HCT116 (cell line): ENCODE results near the gene JADE1. TPM values are rescaled to one million over a fixed set of nuclear protein-coding genes. Genes with fewer than 3 reads are reported as not detected.

ENCODE experiments used
- ATAC-seq: fragments of 200-7000 bp; cut with Tn5 transposase; 2 replicates; pipeline ENCODE4 v1.9.1; 2020; ENCODE audit warnings: mild to moderate bottlenecking, moderate library complexity
- BruUV-seq: library from RNA; stranded (reverse); fragments of 400-500 nt; replicated peaks from 2 replicates; lab custom pipeline; 2021; lab: Mats Ljungman, UMichigan
- CTCF ChIA-PET: fragments of 300-600 bp; sonication (Branson Sonifier 250); formaldehyde crosslinking; loops from one replicate; lab custom pipeline; 2021; ENCODE audit warnings: antibody characterized with exemption; lab: Charles Lee
- POLR2A ChIA-PET: fragments of 300-600, 350-600 bp; sonication (Branson Sonifier 250); formaldehyde crosslinking; loops from one replicate; lab custom pipeline; 2021; ENCODE audit warnings: antibody characterized with exemption; lab: Charles Lee
- RAD21 ChIA-PET, 2 experiments: fragments of 300-600 bp; sonication (Branson Sonifier 250); formaldehyde crosslinking; loops; one replicate each; lab custom pipeline; 2023; ENCODE audit warnings: low total read pairs in 2 of 2; ENCODE audit not compliant: uncharacterized antibody in 2 of 2, unreplicated experiment in 2 of 2, low non-redundant PET in 1 of 2; lab: Charles Lee
- DNase-seq: peaks from one replicate; pipeline ENCODE4 v3.0.0-alpha.2; 2010; ENCODE audit warnings: low read depth, low spot score
- H2AFZ ChIP-seq: fragments of 200-600 bp; shearing (Covaris generic), sonication (generic); 2 replicates; pipeline ENCODE4 v1.6.1; 2017; ENCODE audit warnings: low read depth, mixed run types, mixed read lengths, antibody characterized with exemption, low read length; ENCODE audit not compliant: poor library complexity, severe bottlenecking
- H3K27ac ChIP-seq: 2 replicates; pipeline ENCODE4 v1.5.1; 2012; ENCODE audit warnings: low read depth, low read length
- H3K27me3 ChIP-seq: fragments of 200-600 bp; sonication (generic); 2 replicates; pipeline ENCODE4 v1.6.1; 2016; ENCODE audit warnings: mixed run types, low read length, mixed read lengths; ENCODE audit not compliant: insufficient read depth
- H3K36me3 ChIP-seq, 2 experiments: fragments of 200-500 bp in 1 of 2; fragments of 200-600 bp in 1 of 2; sonication (Bioruptor generic) in 1 of 2; sonication (generic) in 1 of 2; 2 replicates each; pipeline versions ENCODE4 v1.5.1 to v1.6.1; 2014 to 2016; ENCODE audit warnings: low read length in 2 of 2, inconsistent platforms in 1 of 2, mixed read lengths in 1 of 2, mixed run types in 1 of 2; ENCODE audit not compliant: insufficient read depth in 2 of 2, control insufficient read depth in 1 of 2
- H3K4me1 ChIP-seq, 2 experiments: fragments of 200-600 bp in 1 of 2; sonication (generic) in 1 of 2; 2 replicates each; pipeline versions ENCODE4 v1.5.1 to v1.6.1; 2012 to 2017; ENCODE audit warnings: low read length in 2 of 2, inconsistent platforms in 1 of 2, mild to moderate bottlenecking in 1 of 2, mixed read lengths in 1 of 2, mixed run types in 1 of 2, moderate library complexity in 1 of 2; ENCODE audit not compliant: insufficient read depth in 2 of 2, control insufficient read depth in 1 of 2
- H3K4me2 ChIP-seq: fragments of 200-600 bp; sonication (generic); 2 replicates; pipeline ENCODE4 v1.6.1; 2017; ENCODE audit warnings: mixed run types, low read length, mixed read lengths
- H3K4me3 ChIP-seq, 2 experiments: fragments of 200-600 bp in 1 of 2; sonication (generic) in 1 of 2; replicated peaks in 1 of 2; 2 replicates each; pipeline ENCODE4 v1.5.1; 2011 to 2016; ENCODE audit warnings: low read length in 2 of 2, control low read depth in 1 of 2, low read depth in 1 of 2, mild to moderate bottlenecking in 1 of 2, mixed read lengths in 1 of 2, mixed run types in 1 of 2
- H3K79me2 ChIP-seq: fragments of 200-600 bp; sonication (generic); 2 replicates; pipeline ENCODE4 v1.6.1; 2017; ENCODE audit warnings: mild to moderate bottlenecking, mixed run types, low read length, moderate library complexity, mixed read lengths; ENCODE audit not compliant: insufficient read depth
- H3K9ac ChIP-seq: fragments of 200-600 bp; sonication (generic); 2 replicates; pipeline ENCODE4 v1.6.1; 2016; ENCODE audit warnings: low read length, mixed read lengths
- H3K9me2 ChIP-seq: fragments of 200-600 bp; sonication (generic), shearing (Covaris generic); 2 replicates; pipeline ENCODE4 v1.6.1; 2017; ENCODE audit warnings: mixed run types, mild to moderate bottlenecking, moderate library complexity; ENCODE audit not compliant: insufficient read depth
- H3K9me3 ChIP-seq, 2 experiments: fragments of 200-500 bp in 1 of 2; fragments of 200-600 bp in 1 of 2; sonication (Bioruptor generic) in 1 of 2; sonication (generic) in 1 of 2; 2 replicates each; pipeline ENCODE4 v1.6.1; 2014 to 2017; ENCODE audit warnings: low read length in 2 of 2, mixed read lengths in 2 of 2, inconsistent platforms in 1 of 2, low read depth in 1 of 2, mild to moderate bottlenecking in 1 of 2, mixed run types in 1 of 2, moderate library complexity in 1 of 2; ENCODE audit not compliant: control insufficient read depth in 1 of 2, insufficient read depth in 1 of 2
- H4K20me1 ChIP-seq: fragments of 200-600 bp; sonication (generic), shearing (Covaris generic); 2 replicates; pipeline ENCODE4 v1.6.1; 2017; ENCODE audit warnings: mixed run types, mild to moderate bottlenecking, moderate library complexity; ENCODE audit not compliant: insufficient read depth
- ATF3 ChIP-seq: IDR thresholded peaks from 2 replicates; pipeline ENCODE4 v1.6.1; 2012
- CBX3 ChIP-seq: IDR thresholded peaks from 2 replicates; pipeline ENCODE4 v1.6.1; 2012; ENCODE audit warnings: low read depth
- CEBPB ChIP-seq: IDR thresholded peaks from 2 replicates; pipeline ENCODE4 v1.6.1; 2012; ENCODE audit warnings: low read depth
- CTCF ChIP-seq, 3 experiments: fragments of 200-600 bp in 1 of 3; sonication (generic) in 1 of 3; IDR thresholded peaks in 2 of 3; conservative IDR thresholded peaks in 1 of 3; 2 replicates each; pipeline ENCODE4 v1.5.1; 2012 to 2017; ENCODE audit warnings: low read depth in 2 of 3, low read length in 2 of 3, antibody characterized with exemption in 1 of 3, borderline replicate concordance in 1 of 3, control low read depth in 1 of 3, mild to moderate bottlenecking in 1 of 3, mixed read lengths in 1 of 3, mixed run types in 1 of 3, moderate library complexity in 1 of 3; ENCODE audit not compliant: insufficient read depth in 1 of 3
- ELF1 ChIP-seq: IDR thresholded peaks from 2 replicates; pipeline ENCODE4 v1.6.1; 2012; ENCODE audit warnings: low read depth, borderline replicate concordance
- EZH2 ChIP-seq: fragments of 200-600 bp; sonication (generic); IDR thresholded peaks from 2 replicates; pipeline ENCODE4 v1.6.1; 2017; ENCODE audit warnings: antibody characterized with exemption, mixed run types
- MAX ChIP-seq: IDR thresholded peaks from 2 replicates; pipeline ENCODE4 v1.6.1; 2012
- POLR2A ChIP-seq: IDR thresholded peaks from 2 replicates; pipeline ENCODE4 v1.7.0; 2011; ENCODE audit warnings: borderline replicate concordance; ENCODE audit not compliant: insufficient read depth, insufficient read length; ENCODE audit errors: extremely low read depth
- POLR2AphosphoS5 ChIP-seq: IDR thresholded peaks from 2 replicates; pipeline ENCODE4 v1.6.1; 2011; ENCODE audit warnings: mild to moderate bottlenecking, low read depth, low read length, moderate library complexity
- RAD21 ChIP-seq: IDR thresholded peaks from 2 replicates; pipeline ENCODE4 v1.6.1; 2012; ENCODE audit warnings: low read depth, mild to moderate bottlenecking
- REST ChIP-seq: IDR thresholded peaks from 2 replicates; pipeline ENCODE4 v1.6.1; 2012; ENCODE audit warnings: low read depth
- SIN3A ChIP-seq: IDR thresholded peaks from 2 replicates; pipeline ENCODE4 v1.6.1; 2012; ENCODE audit warnings: low read depth
- SP1 ChIP-seq: IDR thresholded peaks from 2 replicates; pipeline ENCODE4 v1.6.1; 2012; ENCODE audit warnings: low read depth
- SRF ChIP-seq: IDR thresholded peaks from 2 replicates; pipeline ENCODE4 v1.6.1; 2012; ENCODE audit warnings: low read depth
- TCF7L2 ChIP-seq: IDR thresholded peaks from 2 replicates; pipeline ENCODE4 v1.7.0; 2011; ENCODE audit warnings: borderline replicate concordance, inconsistent platforms; ENCODE audit not compliant: insufficient read depth, insufficient read length; ENCODE audit errors: extremely low read depth
- YY1 ChIP-seq: IDR thresholded peaks from 2 replicates; pipeline ENCODE4 v1.6.1; 2011; ENCODE audit warnings: low read length, low read depth, moderate library complexity, mild to moderate bottlenecking; ENCODE audit not compliant: insufficient replicate concordance; ENCODE audit errors: extremely low read depth
- ZNF274 ChIP-seq: fragments of 200-500 bp; sonication (Bioruptor generic); IDR thresholded peaks from 2 replicates; pipeline ENCODE4 v1.6.1; 2014; ENCODE audit warnings: mild to moderate bottlenecking, low read depth, low read length, inconsistent platforms
- intact Hi-C: fragments of 100-400 bp; cut with micrococcal nuclease; formaldehyde crosslinking; loops from 2 replicates; pipeline ENCODE4 v1.10.0; 2022
- total RNA-seq: library from RNA; stranded (reverse); gene quantifications from one replicate; pipeline ENCODE4 v1.2.1, GENCODE V29; 2021; ENCODE audit not compliant: unreplicated experiment

JADE1 gene
- total RNA-seq, 1 experiment from 2014 or later, result 26.5 TPM

- DNase-seq (no peak), ATAC-seq (no peak)
- ChIA-PET CTCF (no interaction called here), RAD21 (no interaction called here), POLR2A (no interaction called here)
- Histone ChIP-seq H3K4me1 (no peaks in the 10 kb centered on the region), H3K9me3 (no peaks in the 10 kb centered on the region), H3K9ac (no peak overlapping the region), H3K79me2 (no peaks in the 10 kb centered on the region), H3K36me3 (no peaks in the 10 kb centered on the region), H3K27ac (no peak overlapping the region), H2AFZ (no peak overlapping the region), H3K4me2 (no peak overlapping the region), H4K20me1 (no peaks in the 10 kb centered on the region), H3K4me3 (no peak overlapping the region), H3K27me3 (no peaks in the 10 kb centered on the region), H3K9me2 (0 out of 2 replicates have a peak, but pooled peaks cover 4% of the 10 kb centered on the region)
- no peak for TF ChIP-seq ZNF274
- TF ChIP-seq YY1, result no peak
- TF ChIP-seq CBX3, result no peak
- no peak for TF ChIP-seq MAX
- no peak for TF ChIP-seq SIN3A
- no peak for TF ChIP-seq SRF
- no peak for TF ChIP-seq RAD21
- no peak for TF ChIP-seq SP1
- no peak for TF ChIP-seq POLR2AphosphoS5
- no peak for TF ChIP-seq ATF3
- no peak for TF ChIP-seq POLR2A
- TF ChIP-seq CTCF (IDR thresholded peaks at IDR 0.05 in 2 of 3, conservative IDR thresholded peaks at IDR 0.05 in 1 of 3; ENCODE audit: borderline replicate concordance in 1 of 3, insufficient read depth in 1 of 3, low read depth in 2 of 3, low read length in 2 of 3), result no peak
- TF ChIP-seq CEBPB, result no peak
- no peak for TF ChIP-seq REST
- TF ChIP-seq ELF1, result no peak
- TF ChIP-seq TCF7L2, result no peak
- TF ChIP-seq EZH2, result no peak
- intact Hi-C loops, result no loop called here
- BruUV-seq, result no TSS peak
Observed at GRCh38 chr4:128793859-128794672, 15.4 kb upstream of the JADE1 start.
